ENCODE measurements around the gene PRM2.

Gene PRM2

GRCh38 chr16:11234884-11235702, 41.2 kb downstream of the PRM2 start:
- H3K36me3 ChIP-seq (ENCODE audit: insufficient read depth, low read depth, low read length), result no peaks in the 10 kb centered on the region
- no peaks in the 10 kb centered on the region; the same call in 1 of the 2 replicates for H3K4me1 ChIP-seq (ENCODE audit: insufficient read depth, low read length)
- no peak overlapping the region for H3K4me3 ChIP-seq (ENCODE audit: low read length)
- H3K9me3 ChIP-seq (ENCODE audit: insufficient read depth, low read depth, low read length), result no peaks in the 10 kb centered on the region
- no peak overlapping the region for H3K27ac ChIP-seq (ENCODE audit: low read length)
- H3K9ac ChIP-seq (ENCODE audit: low read depth, low read length), result no peak overlapping the region
- H3K27me3 ChIP-seq (ENCODE audit: insufficient read depth, low read length), result no peaks in the 10 kb centered on the region

- H3K9me3 ChIP-seq (ENCODE audit: insufficient read depth, low read depth, low read length), result no peaks in the 10 kb centered on the region
- no peak overlapping the region for H3K9ac ChIP-seq (ENCODE audit: low read depth, low read length)
- no peak overlapping the region for H3K4me3 ChIP-seq (ENCODE audit: low read length)
- H3K27ac ChIP-seq (ENCODE audit: low read length), result no peak overlapping the region
- no peaks in the 10 kb centered on the region for H3K36me3 ChIP-seq (ENCODE audit: insufficient read depth, low read depth, low read length)
- H3K27me3 ChIP-seq (ENCODE audit: insufficient read depth, low read length), result no peaks in the 10 kb centered on the region
- no peaks in the 10 kb centered on the region; the same call in 1 of the 2 replicates for H3K4me1 ChIP-seq (ENCODE audit: insufficient read depth, low read length)
Observed at GRCh38 chr16:11233727-11234376, 42.4 kb downstream of the PRM2 start.

- no peaks in the 10 kb centered on the region; the same call in 1 of the 2 replicates for H3K4me1 ChIP-seq (ENCODE audit: insufficient read depth, low read length)
- H3K27ac ChIP-seq (ENCODE audit: low read length), result no peak overlapping the region
Observed at GRCh38 chr16:11232852-11233726, 43.2 kb downstream of the PRM2 start.

GRCh38 chr16:11232302-11232851, 43.9 kb downstream of the PRM2 start:
- Histone ChIP-seq H3K4me1 (ENCODE audit: insufficient read depth, low read length) (no peaks in the 10 kb centered on the region; the same call in 1 of the 2 replicates), H3K27ac (ENCODE audit: low read length) (no peak overlapping the region), H3K4me3 (ENCODE audit: low read length) (no peak overlapping the region), H3K9me3 (ENCODE audit: insufficient read depth, low read depth, low read length) (no peaks in the 10 kb centered on the region), H3K27me3 (ENCODE audit: insufficient read depth, low read length) (no peaks in the 10 kb centered on the region), H3K9ac (ENCODE audit: low read depth, low read length) (no peak overlapping the region), H3K36me3 (ENCODE audit: insufficient read depth, low read depth, low read length) (no peaks in the 10 kb centered on the region)

More at GRCh38 chr16:11232852-11233726, 43.2 kb downstream of the PRM2 start:
- H3K4me3 ChIP-seq (ENCODE audit: low read length), result no peak overlapping the region
- H3K36me3 ChIP-seq (ENCODE audit: insufficient read depth, low read depth, low read length), result no peaks in the 10 kb centered on the region
- H3K27me3 ChIP-seq (ENCODE audit: insufficient read depth, low read length), result no peaks in the 10 kb centered on the region
- no peaks in the 10 kb centered on the region for H3K9me3 ChIP-seq (ENCODE audit: insufficient read depth, low read depth, low read length)
- H3K9ac ChIP-seq (ENCODE audit: low read depth, low read length), result no peak overlapping the region

GRCh38 chr16:11231367-11231970, 44.8 kb downstream of the PRM2 start:
- Histone ChIP-seq H3K4me1 (ENCODE audit: insufficient read depth, low read length) (no peaks in the 10 kb centered on the region; the same call in 1 of the 2 replicates), H3K27ac (ENCODE audit: low read length) (no peak overlapping the region), H3K9ac (ENCODE audit: low read depth, low read length) (no peak overlapping the region), H3K27me3 (ENCODE audit: insufficient read depth, low read length) (no peaks in the 10 kb centered on the region), H3K9me3 (ENCODE audit: insufficient read depth, low read depth, low read length) (no peaks in the 10 kb centered on the region), H3K36me3 (ENCODE audit: insufficient read depth, low read depth, low read length) (no peaks in the 10 kb centered on the region), H3K4me3 (ENCODE audit: low read length) (no peak overlapping the region)

- Histone ChIP-seq H3K9me3 (ENCODE audit: insufficient read depth, low read depth, low read length) (no peaks in the 10 kb centered on the region), H3K4me3 (ENCODE audit: low read length) (no peak overlapping the region), H3K4me1 (ENCODE audit: insufficient read depth, low read length) (no peaks in the 10 kb centered on the region; the same call in 1 of the 2 replicates), H3K27me3 (ENCODE audit: insufficient read depth, low read length) (no peaks in the 10 kb centered on the region), H3K27ac (ENCODE audit: low read length) (no peak overlapping the region), H3K9ac (ENCODE audit: low read depth, low read length) (no peak overlapping the region), H3K36me3 (ENCODE audit: insufficient read depth, low read depth, low read length) (no peaks in the 10 kb centered on the region)
Observed at GRCh38 chr16:11229906-11230305, 46.4 kb downstream of the PRM2 start.

- H3K27me3 ChIP-seq (ENCODE audit: insufficient read depth, low read length), result no peaks in the 10 kb centered on the region
- H3K9me3 ChIP-seq (ENCODE audit: insufficient read depth, low read depth, low read length), result no peaks in the 10 kb centered on the region
- no peak overlapping the region for H3K27ac ChIP-seq (ENCODE audit: low read length)
- H3K9ac ChIP-seq (ENCODE audit: low read depth, low read length), result no peak overlapping the region
- H3K36me3 ChIP-seq (ENCODE audit: insufficient read depth, low read depth, low read length), result no peaks in the 10 kb centered on the region
- H3K4me3 ChIP-seq (ENCODE audit: low read length), result no peak overlapping the region
- no peaks in the 10 kb centered on the region; the same call in 1 of the 2 replicates for H3K4me1 ChIP-seq (ENCODE audit: insufficient read depth, low read length)
Observed at GRCh38 chr16:11229432-11229831, 46.8 kb downstream of the PRM2 start.

- Histone ChIP-seq H3K4me3 (ENCODE audit: low read length) (no peak overlapping the region), H3K9me3 (ENCODE audit: insufficient read depth, low read depth, low read length) (no peaks in the 10 kb centered on the region), H3K9ac (ENCODE audit: low read depth, low read length) (no peak overlapping the region), H3K4me1 (ENCODE audit: insufficient read depth, low read length) (no peaks in the 10 kb centered on the region), H3K27me3 (ENCODE audit: insufficient read depth, low read length) (no peaks in the 10 kb centered on the region), H3K36me3 (ENCODE audit: insufficient read depth, low read depth, low read length) (no peaks in the 10 kb centered on the region), H3K27ac (ENCODE audit: low read length) (no peak overlapping the region)
Observed at GRCh38 chr16:11225677-11226549, 50.4 kb downstream of the PRM2 start.
